H1 (cell line): Measurements from ENCODE around the gene CLDN8. TPM values are rescaled to one million over a fixed set of nuclear protein-coding genes. Genes with fewer than 3 reads are reported as not detected.

Source experiments
- CTCF ChIA-PET: fragments of 300-600 bp; sonication (Branson Sonifier 250); formaldehyde crosslinking; loops from one replicate; lab custom pipeline; 2021; ENCODE audit not compliant: partially characterized antibody; lab: Charles Lee
- POLR2A ChIA-PET: fragments of 300-600 bp; sonication (Branson Sonifier 250); formaldehyde crosslinking; loops from one replicate; lab custom pipeline; 2021; ENCODE audit warnings: inconsistent platforms; ENCODE audit not compliant: partially characterized antibody; lab: Charles Lee
- DNase-seq, 2 experiments: peaks; one replicate each; pipeline versions ENCODE4 v3.0.0 to v3.0.0-alpha.2; 2010 to 2022; ENCODE audit warnings: low spot score in 2 of 2, low read depth in 1 of 2, mixed read lengths in 1 of 2
- FAIRE-seq: peaks from 2 replicates; lab custom pipeline; 2011; peaks lifted over from hg19 to GRCh38; lab: Jason Lieb, UNC
- H2AFZ ChIP-seq: 2 replicates; pipeline ENCODE4 v1.8.1; 2012; ENCODE audit warnings: low read length, inconsistent platforms
- H2AK5ac ChIP-seq: 2 replicates; pipeline ENCODE4 v1.6.1; 2013; ENCODE audit warnings: low read depth, low read length
- H2BK120ac ChIP-seq: replicated peaks from 2 replicates; pipeline ENCODE3; 2013; ENCODE audit warnings: low read depth, low read length, inconsistent platforms
- H2BK12ac ChIP-seq: 2 replicates; pipeline ENCODE4 v1.6.1; 2013; ENCODE audit warnings: low read depth, low read length
- H2BK15ac ChIP-seq: 2 replicates; pipeline ENCODE4 v1.6.1; 2013; ENCODE audit warnings: low read length
- H2BK20ac ChIP-seq: 2 replicates; pipeline ENCODE4 v1.6.1; 2013; ENCODE audit warnings: low read length
- H2BK5ac ChIP-seq: 2 replicates; pipeline ENCODE4 v1.6.1; 2013; ENCODE audit warnings: low read depth, low read length
- H3K14ac ChIP-seq: 2 replicates; pipeline ENCODE4 v1.6.1; 2013; ENCODE audit warnings: inconsistent platforms; ENCODE audit not compliant: insufficient read length
- H3K18ac ChIP-seq: 2 replicates; pipeline ENCODE4 v1.6.1; 2013; ENCODE audit warnings: low read length; ENCODE audit errors: extremely low read depth
- H3K23ac ChIP-seq: 2 replicates; pipeline ENCODE4 v1.6.1; 2013; ENCODE audit warnings: inconsistent platforms; ENCODE audit not compliant: insufficient read length
- H3K23me2 ChIP-seq: 2 replicates; pipeline ENCODE4 v1.6.1; 2013; ENCODE audit warnings: low read depth, low read length
- H3K27ac ChIP-seq: 2 replicates; pipeline ENCODE4 v1.6.1; 2011; ENCODE audit warnings: low read depth, low read length, inconsistent platforms
- H3K27me3 ChIP-seq, 4 experiments: replicated peaks in 1 of 4; 1 replicate in 1 of 4; 2 replicates in 3 of 4; pipeline versions ENCODE4 v1.6.1 to v1.8.1; 2011 to 2013; ENCODE audit warnings: low read length in 3 of 4, mild to moderate bottlenecking in 3 of 4, inconsistent platforms in 2 of 4, mixed read lengths in 2 of 4, moderate library complexity in 1 of 4; ENCODE audit not compliant: control insufficient read depth in 3 of 4, insufficient read depth in 3 of 4; ENCODE audit errors: extremely low read depth in 1 of 4
- H3K36me3 ChIP-seq, 4 experiments: 2 replicates each; pipeline versions ENCODE4 v1.6.1 to v1.8.1; 2011 to 2013; ENCODE audit warnings: mild to moderate bottlenecking in 4 of 4, low read length in 3 of 4, moderate library complexity in 2 of 4, control low read depth in 1 of 4, inconsistent platforms in 1 of 4; ENCODE audit not compliant: insufficient read depth in 4 of 4, control insufficient read depth in 2 of 4
- H3K4ac ChIP-seq: replicated peaks from 2 replicates; pipeline ENCODE3; 2013; ENCODE audit warnings: low read length, low read depth, mixed read lengths, inconsistent platforms; ENCODE audit not compliant: insufficient read length
- H3K4me1 ChIP-seq, 4 experiments: replicated peaks in 1 of 4; 1 replicate in 1 of 4; 2 replicates in 3 of 4; pipeline versions ENCODE4 v1.6.1 to v1.8.1; 2011 to 2013; ENCODE audit warnings: low read length in 3 of 4, inconsistent platforms in 2 of 4, mixed read lengths in 1 of 4; ENCODE audit not compliant: insufficient read depth in 4 of 4, control insufficient read depth in 3 of 4
- H3K4me2 ChIP-seq, 2 experiments: 2 replicates each; pipeline versions ENCODE4 v1.6.1 to v1.8.1; 2011 to 2013; ENCODE audit warnings: low read depth in 2 of 2, low read length in 2 of 2, control low read depth in 1 of 2, inconsistent platforms in 1 of 2, mild to moderate bottlenecking in 1 of 2; ENCODE audit not compliant: insufficient read depth in 1 of 2
- H3K4me3 ChIP-seq, 4 experiments: fragments of 200-600, 300-600 bp in 1 of 4; sonication (generic), shearing (Covaris generic), sonication (Bioruptor Twin) in 1 of 4; 2 replicates each; pipeline versions ENCODE4 v1.5.1 to v1.8.1; 2011 to 2016; ENCODE audit warnings: low read length in 4 of 4, low read depth in 3 of 4, control low read depth in 2 of 4, inconsistent platforms in 2 of 4, mild to moderate bottlenecking in 2 of 4, mixed read lengths in 1 of 4, moderate library complexity in 1 of 4; ENCODE audit not compliant: insufficient read depth in 2 of 4; ENCODE audit errors: extremely low read depth in 1 of 4
- H3K56ac ChIP-seq: replicated peaks from 2 replicates; pipeline ENCODE3; 2013; ENCODE audit warnings: low read depth, mild to moderate bottlenecking, mixed read lengths, low read length, inconsistent platforms; ENCODE audit not compliant: insufficient read length
- H3K79me1 ChIP-seq: 2 replicates; pipeline ENCODE4 v1.6.1; 2013; ENCODE audit warnings: low read depth, low read length, control low read depth
- H3K79me2 ChIP-seq, 2 experiments: 2 replicates each; pipeline versions ENCODE4 v1.6.1 to v1.8.1; 2012 to 2013; ENCODE audit warnings: low read length in 2 of 2, mild to moderate bottlenecking in 2 of 2, inconsistent platforms in 1 of 2; ENCODE audit not compliant: insufficient read depth in 2 of 2, control insufficient read depth in 1 of 2
- H3K9ac ChIP-seq, 4 experiments: replicated peaks in 1 of 4; 1 replicate in 1 of 4; 2 replicates in 3 of 4; pipeline versions ENCODE4 v1.6.1 to v1.8.1; 2011 to 2013; ENCODE audit warnings: low read depth in 3 of 4, low read length in 3 of 4, control low read depth in 2 of 4, mild to moderate bottlenecking in 2 of 4, moderate library complexity in 2 of 4, inconsistent platforms in 1 of 4; ENCODE audit errors: extremely low read depth in 1 of 4
- H3K9me3 ChIP-seq, 2 experiments: 2 replicates each; pipeline versions ENCODE4 v1.6.1 to v1.8.1; 2012 to 2013; ENCODE audit warnings: mild to moderate bottlenecking in 2 of 2, moderate library complexity in 2 of 2, control low read depth in 1 of 2, inconsistent platforms in 1 of 2, low read depth in 1 of 2, low read length in 1 of 2, mixed read lengths in 1 of 2; ENCODE audit not compliant: insufficient read depth in 2 of 2
- H4K20me1 ChIP-seq, 2 experiments: replicated peaks in 1 of 2; 2 replicates each; pipeline versions ENCODE3 to v1.8.1; 2011 to 2013; ENCODE audit warnings: inconsistent platforms in 2 of 2, low read length in 2 of 2, mild to moderate bottlenecking in 1 of 2; ENCODE audit not compliant: insufficient read depth in 2 of 2, control insufficient read depth in 1 of 2
- H4K5ac ChIP-seq: 2 replicates; pipeline ENCODE4 v1.6.1; 2013; ENCODE audit warnings: low read length, low read depth, mixed read lengths, inconsistent platforms; ENCODE audit not compliant: insufficient read length
- H4K8ac ChIP-seq: 2 replicates; pipeline ENCODE4 v1.8.0; 2013; ENCODE audit warnings: mild to moderate bottlenecking, moderate library complexity, low read length, inconsistent platforms; ENCODE audit not compliant: insufficient read depth; ENCODE audit errors: extremely low read depth
- H4K91ac ChIP-seq: replicated peaks from 2 replicates; pipeline ENCODE3; 2013; ENCODE audit warnings: low read length, mixed read lengths, inconsistent platforms; ENCODE audit not compliant: insufficient read length
- BACH1 ChIP-seq: IDR thresholded peaks from 2 replicates; pipeline ENCODE4 v1.6.1; 2012; ENCODE audit warnings: low read length, improper control_type of control experiment
- BRCA1 ChIP-seq: IDR thresholded peaks from 2 replicates; pipeline ENCODE4 v1.6.1; 2012; ENCODE audit warnings: low read depth, low read length, improper control_type of control experiment
- RXRA ChIP-seq: IDR thresholded peaks from 2 replicates; pipeline ENCODE4 v1.6.1; 2011; ENCODE audit warnings: low read depth, mild to moderate bottlenecking, low read length, moderate library complexity; ENCODE audit not compliant: insufficient read depth
- polyA plus RNA-seq, 7 experiments: library from polyadenylated mRNA; depleted of rRNA in 3 of 7; stranded (reverse) in 5 of 7; unstranded in 2 of 7; fragments of >200 nt in 5 of 7; fragments of 200-250 nt in 2 of 7; gene quantifications; 1 replicate in 5 of 7; 2 replicates in 1 of 7; 4 replicates in 1 of 7; pipeline versions ENCODE4 v1.2.1 to v1.2.3, GENCODE V29; 2011 to 2013; ENCODE audit warnings: missing spikeins in 2 of 7, mixed read lengths in 2 of 7
- total RNA-seq: library from RNA; stranded (reverse); fragmentation: NEBNext Ultra II Directional; extraction: Animal tissue kit (Norgen Biotek cat#: 25700); gene quantifications from 2 replicates; pipeline ENCODE4 v1.2.1, GENCODE V29; 2021

The CLDN8 gene
- total and polyA plus RNA-seq, 2 of the 8 experiments (the other 6 are each of a cell fraction or from before 2014, with no cell fraction given), result not detected

- Histone ChIP-seq H3K9me3 (no peaks in the 10 kb centered on the region), H2BK120ac (no peak overlapping the region), H3K4ac (no peak overlapping the region), H3K27ac (no peak overlapping the region), H3K27me3 (no peaks in the 10 kb centered on the region), H2BK20ac (no peak overlapping the region), H2AFZ (no peak overlapping the region), H2BK15ac (no peak overlapping the region), H3K56ac (no peak overlapping the region), H3K14ac (no peak overlapping the region), H3K79me2 (no peaks in the 10 kb centered on the region), H2BK5ac (no peak overlapping the region), H4K8ac (no peak overlapping the region), H4K5ac (no peak overlapping the region), H3K79me1 (no peaks in the 10 kb centered on the region), H3K18ac (no peak overlapping the region), H4K91ac (no peak overlapping the region), H3K23ac (no peak overlapping the region), H3K4me3 (no peak overlapping the region), H3K23me2 (no peaks in the 10 kb centered on the region), H3K36me3 (no peaks in the 10 kb centered on the region), H2BK12ac (no peak overlapping the region), H3K4me1 (no peaks in the 10 kb centered on the region), H2AK5ac (no peak overlapping the region), H4K20me1 (no peaks in the 10 kb centered on the region), H3K4me2 (no peak overlapping the region), H3K9ac (no peak overlapping the region)
- TF ChIP-seq BACH1, result no peak
- no peak for TF ChIP-seq RXRA
- no peak for TF ChIP-seq BRCA1
- FAIRE-seq (no peak), DNase-seq (no peak)
- ChIA-PET CTCF (interaction anchor here (0.7 to 3.4 kb wide), 9 partner anchors 9 to 199 kb away, joined by 3 to 16 read pairs (median 6); no protein-coding TSS in a partner anchor), POLR2A (no interaction called here)
Observed at GRCh38 chr21:30243691-30244090, 27.8 kb upstream of the CLDN8 start.
